ENCODE measurements around the gene SARM1. TPM values are rescaled to one million over a fixed set of nuclear protein-coding genes. Genes with fewer than 3 reads are reported as not detected.
A peak's percentile ranks its signal among the peaks of the same experiment; 100 is the strongest.
"Not testable (repeated sequence)": the region's sequence is repeated elsewhere in the genome, so short reads cannot be mapped to it uniquely, and the experiment has no call there.

The SARM1 gene
- total and polyA plus RNA-seq, 8 donors, result 14.2 to 22.1 (median 17.3) TPM

DNA sequence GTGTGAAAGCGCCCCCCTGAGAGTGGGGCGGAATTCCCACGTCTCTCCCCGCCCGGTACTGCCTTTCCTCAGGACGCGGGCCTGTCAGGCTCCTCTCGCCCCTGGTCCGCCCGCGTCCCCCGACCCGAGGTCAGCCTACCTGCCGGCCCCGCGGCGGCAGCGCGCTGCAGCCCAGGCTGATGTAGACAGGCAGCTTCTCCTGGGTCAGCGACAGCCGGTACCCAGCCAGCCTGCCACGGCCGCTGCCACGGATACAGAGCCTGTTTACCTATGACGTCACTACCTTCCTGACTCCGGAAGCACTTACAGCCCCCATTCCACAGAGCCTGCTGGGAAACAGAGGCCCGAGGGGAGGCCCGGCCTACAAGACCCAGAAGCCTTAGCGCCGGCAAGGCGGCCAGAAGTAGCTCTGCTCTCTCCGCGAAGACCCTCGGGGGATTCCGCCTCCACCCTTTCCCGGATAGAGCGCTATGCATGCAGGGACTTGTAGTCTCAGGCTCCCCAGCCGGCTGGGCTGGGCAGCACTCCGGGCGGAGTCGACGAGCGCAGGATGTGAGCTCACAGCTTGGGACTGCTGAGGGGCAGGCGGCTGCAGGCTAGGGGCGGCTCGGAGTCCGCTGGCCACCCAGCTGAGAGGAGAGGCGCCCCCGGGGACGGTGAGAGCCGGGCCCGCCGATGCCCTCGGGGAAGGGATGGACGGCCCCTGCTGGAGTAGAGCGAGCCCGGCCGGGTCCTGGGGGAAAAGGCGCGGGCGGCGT lies 36.1 kb upstream of the SARM1 start, which contains the start of the genes IFT20 and TNFAIP1:
Gene IFT20, minus strand, starts transcription at position 272 of the 758 bp plus-strand sequence. CDS start 3,487 bp downstream, outside the sequence.
Gene TNFAIP1, plus strand, starts transcription at position 561 of the 758 bp plus-strand sequence. CDS start 3,761 bp downstream, outside the sequence.
- TF ChIP-seq CTCF (IDR thresholded peaks at IDR 0.05), result no peak
- ATAC-seq (peak; percentile 87 to 92 (median 90)), FAIRE-seq (peak; percentile 91), DNase-seq (peak; percentile 94 to 100 (median 99))
- peak within 1 kb of the TSS; percentile 86 to 98 (median 97) for H3K27ac ChIP-seq
- H3K4me1 ChIP-seq, result peaks cover 12 to 45% (median 35%) of the 10 kb centered on the region in 3 donors
- WGBS, 2 donors, result 0 to 1% methylated on average over 54 to 62 of the region's 62 CpGs
- no peaks in the 10 kb centered on the region for H3K9me3 ChIP-seq
- H3K4me3 ChIP-seq, result peak within 1 kb of the TSS; percentile 63 to 94 (median 88)
- H3K36me3 ChIP-seq, result peaks cover 0 to 10% (median 0%) of the 10 kb centered on the region in 3 donors
- no peaks in the 10 kb centered on the region for H3K27me3 ChIP-seq
- intact Hi-C loops (cut with DNase I), result no loop called here

DNA sequence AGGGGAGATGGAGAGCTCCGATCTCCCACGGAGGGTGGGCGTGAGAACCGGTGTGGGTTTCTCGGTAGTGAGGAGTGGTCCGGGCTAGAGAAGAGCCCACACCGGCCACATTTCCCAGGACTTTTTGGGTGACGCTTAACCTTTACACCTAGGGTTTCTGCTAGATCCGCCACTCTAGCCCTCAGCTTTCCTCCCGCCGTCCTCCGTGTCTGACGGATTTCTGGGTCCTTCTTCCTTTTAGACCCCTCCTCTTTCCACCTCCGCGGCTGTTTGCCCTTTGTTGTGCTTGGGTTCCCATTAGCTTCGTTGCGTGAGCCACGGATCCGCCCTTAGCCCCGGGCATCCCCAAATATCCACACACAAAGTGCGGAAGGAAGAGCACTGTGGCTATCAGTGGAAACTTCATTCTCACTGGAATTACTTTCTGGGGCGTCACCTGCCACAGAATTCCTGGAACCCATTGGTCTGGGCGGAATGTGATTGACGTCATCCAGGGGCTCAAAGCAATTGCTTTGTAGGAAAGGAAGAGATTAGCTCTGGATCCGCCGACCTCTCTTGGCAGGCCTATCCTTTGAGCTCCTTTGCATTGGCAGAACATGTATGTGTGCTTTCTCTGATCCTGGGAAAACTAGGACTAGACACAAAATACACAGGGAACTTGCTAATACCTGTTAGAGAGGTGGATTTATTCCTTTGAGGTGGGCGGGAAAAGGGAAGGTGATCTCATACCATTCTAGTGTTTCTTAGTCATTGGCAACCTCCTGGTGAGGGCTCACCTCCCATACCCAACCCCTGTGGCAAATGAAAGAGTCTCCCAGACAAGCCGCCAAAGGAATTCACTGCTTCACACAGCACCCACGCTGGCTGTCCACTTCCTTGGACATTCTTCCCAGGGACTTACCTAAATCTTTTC lies 35.3 kb upstream of the SARM1 start:
- Histone ChIP-seq H3K4me1 (peaks cover 12 to 45% (median 35%) of the 10 kb centered on the region in 3 donors), H3K9me3 (no peaks in the 10 kb centered on the region), H3K27me3 (no peaks in the 10 kb centered on the region), H3K4me3 (peak overlapping the region; percentile 63 to 94 (median 88)), H3K27ac (peak overlapping the region; percentile 86 to 98 (median 97)), H3K36me3 (peaks cover 3 to 18% (median 7%) of the 10 kb centered on the region in 3 donors)
- 2% methylated on average over 29 of the region's 29 CpGs for WGBS, 2 donors
- intact Hi-C loops (cut with DNase I), result no loop called here
- FAIRE-seq (no peak), DNase-seq (peak in 4 of 6 donors; percentile 75 to 82 (median 78)), ATAC-seq (peak; percentile 44 to 63 (median 52))
- TF ChIP-seq CTCF (IDR thresholded peaks at IDR 0.05), result no peak

- Histone ChIP-seq H3K36me3 (peaks cover 7 to 34% (median 19%) of the 10 kb centered on the region in 3 donors), H3K27ac (peak overlapping the region in 2 of 4 donors; percentile 4 to 30), H3K27me3 (no peaks in the 10 kb centered on the region), H3K4me3 (no peak overlapping the region), H3K4me1 (peaks cover 12 to 32% (median 31%) of the 10 kb centered on the region in 3 donors), H3K9me3 (no peaks in the 10 kb centered on the region)
- whole genome bisulfite sequencing, 2 donors, result 54 to 61% methylated on average over 5 of the region's 5 CpGs
- FAIRE-seq (no peak), DNase-seq (no peak), ATAC-seq (no peak)
- intact Hi-C loops (cut with DNase I), result no loop called here
- TF ChIP-seq CTCF (IDR thresholded peaks at IDR 0.05), result no peak
Observed at GRCh38 chr17:28338056-28338768, 33.3 kb upstream of the SARM1 start.

DNA sequence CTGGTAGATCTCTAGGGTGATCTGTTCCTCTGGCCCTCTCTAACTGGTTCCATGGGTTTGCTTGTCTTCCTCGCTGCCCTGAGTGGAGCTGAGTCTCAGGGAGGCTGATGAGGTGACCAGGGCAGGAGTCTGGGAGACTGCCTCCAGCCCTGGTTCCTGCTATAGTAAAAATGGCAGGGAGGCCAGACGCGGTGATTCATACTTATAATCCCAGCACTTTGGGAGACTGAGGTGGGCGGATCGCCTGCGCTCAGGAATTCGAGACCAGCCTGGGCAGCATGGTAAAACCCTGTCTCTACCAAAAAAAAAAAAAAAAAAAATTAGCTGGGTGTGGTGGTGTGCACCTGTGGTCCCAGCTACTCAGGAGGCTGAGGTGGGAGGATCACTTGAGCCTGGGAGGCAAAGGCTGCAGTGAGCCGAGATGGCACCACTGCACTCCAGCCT lies 32.7 kb upstream of the SARM1 start:
- DNase-seq; H3K4me3 ChIP-seq; ATAC-seq; FAIRE-seq; H3K9me3 ChIP-seq; intact Hi-C loops (cut with DNase I); H3K27me3 ChIP-seq: not testable (repeated sequence)
- H3K4me1 ChIP-seq, result peaks cover 12 to 30% (median 25%) of the 10 kb centered on the region in 3 donors
- peak overlapping the region in 2 of 4 donors; percentile 4 to 30 for H3K27ac ChIP-seq
- WGBS, 2 donors, result 90 to 91% methylated on average over 8 of the region's 8 CpGs
- peaks cover 7 to 40% (median 19%) of the 10 kb centered on the region in 3 donors for H3K36me3 ChIP-seq

Data from pancreas (tissue), 10 donors.